ENCODE data around the gene DTX1.

DTX1 gene

DNA sequence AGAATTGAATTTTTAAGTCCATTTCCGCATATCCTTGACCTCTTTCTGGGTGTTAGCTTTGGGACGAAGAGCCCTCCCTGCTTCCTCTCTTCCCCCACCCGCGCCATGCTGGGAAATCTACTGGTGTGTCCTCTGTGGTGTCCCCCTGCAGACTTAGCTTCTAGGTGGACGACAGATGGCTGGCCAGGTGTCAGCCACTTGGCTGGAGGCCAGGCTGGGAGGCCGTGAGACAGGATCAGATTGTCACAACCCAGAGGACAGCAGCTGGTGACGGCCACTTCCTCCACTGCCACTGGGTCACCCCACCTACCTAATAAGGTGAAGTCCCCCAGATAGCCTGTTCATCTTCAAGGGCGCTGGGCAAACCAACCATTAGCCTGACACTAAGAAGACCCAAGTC is 13.3 kb upstream of the DTX1 start:
- no peaks in the 10 kb centered on the region for H3K9me3 ChIP-seq (ENCODE audit: low read length)
- H3K36me3 ChIP-seq (ENCODE audit: insufficient read depth, low read length), result no peaks in the 10 kb centered on the region
- H3K27me3 ChIP-seq (ENCODE audit: insufficient read depth, low read length), result peaks cover 6% of the 10 kb centered on the region
- H2AFZ ChIP-seq (ENCODE audit: low read depth, low read length), result no peak overlapping the region
- H3K4me1 ChIP-seq (ENCODE audit: insufficient read depth, low read length), result no peaks in the 10 kb centered on the region
- no peak overlapping the region for H3K4me3 ChIP-seq (ENCODE audit: low read length)

- H3K27me3 ChIP-seq (ENCODE audit: insufficient read depth, low read length), result peaks cover 6% of the 10 kb centered on the region
- no peaks in the 10 kb centered on the region for H3K36me3 ChIP-seq (ENCODE audit: insufficient read depth, low read length)
Observed at GRCh38 chr12:113044516-113044915, 12.0 kb upstream of the DTX1 start.

DNA sequence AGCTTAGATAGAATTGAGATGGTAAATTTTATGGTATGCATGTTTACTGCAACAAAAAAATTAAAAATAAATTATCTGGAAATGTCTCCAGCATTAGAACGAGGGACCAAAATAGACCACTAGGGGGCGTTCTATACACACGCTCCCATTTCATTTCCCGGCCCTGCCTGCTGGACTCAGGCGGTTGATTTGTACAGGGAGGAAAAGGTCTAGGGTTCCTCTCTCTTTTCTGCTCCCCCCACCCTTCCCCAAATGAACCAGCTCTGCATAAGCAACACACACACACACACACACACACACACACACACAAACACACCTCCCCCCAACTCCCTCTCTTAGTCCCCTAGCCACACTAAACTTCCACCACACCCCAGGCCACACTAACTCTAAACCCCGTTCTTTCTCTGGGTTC is 7.8 kb upstream of the DTX1 start:
- Histone ChIP-seq H3K36me3 (ENCODE audit: insufficient read depth, low read length) (no peaks in the 10 kb centered on the region), H3K4me1 (ENCODE audit: insufficient read depth, low read length) (no peaks in the 10 kb centered on the region), H3K9me3 (ENCODE audit: low read length) (no peaks in the 10 kb centered on the region), H2AFZ (ENCODE audit: low read depth, low read length) (no peak overlapping the region), H3K4me3 (ENCODE audit: low read length) (no peak overlapping the region), H3K27me3 (ENCODE audit: insufficient read depth, low read length) (peaks cover 16% of the 10 kb centered on the region)

More at GRCh38 chr12:113044516-113044915, 12.0 kb upstream of the DTX1 start:
- no peaks in the 10 kb centered on the region for H3K4me1 ChIP-seq (ENCODE audit: insufficient read depth, low read length)
- no peaks in the 10 kb centered on the region for H3K9me3 ChIP-seq (ENCODE audit: low read length)
- H2AFZ ChIP-seq (ENCODE audit: low read depth, low read length), result no peak overlapping the region
- no peak overlapping the region for H3K4me3 ChIP-seq (ENCODE audit: low read length)

- Histone ChIP-seq H3K4me1 (ENCODE audit: insufficient read depth, low read length) (no peaks in the 10 kb centered on the region), H3K27me3 (ENCODE audit: insufficient read depth, low read length) (peaks cover 18% of the 10 kb centered on the region)
Observed at GRCh38 chr12:113049976-113050742, 6.4 kb upstream of the DTX1 start.

DNA sequence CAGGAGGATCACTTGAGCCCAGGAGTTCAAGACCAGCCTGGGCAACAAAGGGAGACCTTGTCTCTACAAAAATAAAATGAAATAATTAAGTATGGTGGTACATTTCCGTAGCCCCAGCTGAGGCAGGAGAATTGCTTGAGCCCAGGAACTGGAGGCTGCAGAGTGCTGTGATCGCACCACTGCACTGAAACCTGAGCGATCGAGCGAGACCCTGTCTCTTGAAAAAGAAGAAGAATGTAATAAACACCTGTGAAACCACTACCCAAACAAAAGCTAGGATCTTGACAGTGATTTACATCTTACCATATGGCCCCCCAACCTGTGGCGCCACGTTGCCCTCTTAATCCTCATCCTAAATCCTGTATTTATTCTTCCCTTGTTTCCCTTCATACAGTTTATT is 5.7 kb upstream of the DTX1 start:
- no peaks in the 10 kb centered on the region for H3K4me1 ChIP-seq (ENCODE audit: insufficient read depth, low read length)
- peaks cover 16% of the 10 kb centered on the region for H3K27me3 ChIP-seq (ENCODE audit: insufficient read depth, low read length)

More at GRCh38 chr12:113049976-113050742, 6.4 kb upstream of the DTX1 start:
- Histone ChIP-seq H3K9me3 (ENCODE audit: low read length) (no peaks in the 10 kb centered on the region), H3K4me3 (ENCODE audit: low read length) (no peak overlapping the region), H3K36me3 (ENCODE audit: insufficient read depth, low read length) (no peaks in the 10 kb centered on the region), H2AFZ (ENCODE audit: low read depth, low read length) (no peak overlapping the region)

DNA sequence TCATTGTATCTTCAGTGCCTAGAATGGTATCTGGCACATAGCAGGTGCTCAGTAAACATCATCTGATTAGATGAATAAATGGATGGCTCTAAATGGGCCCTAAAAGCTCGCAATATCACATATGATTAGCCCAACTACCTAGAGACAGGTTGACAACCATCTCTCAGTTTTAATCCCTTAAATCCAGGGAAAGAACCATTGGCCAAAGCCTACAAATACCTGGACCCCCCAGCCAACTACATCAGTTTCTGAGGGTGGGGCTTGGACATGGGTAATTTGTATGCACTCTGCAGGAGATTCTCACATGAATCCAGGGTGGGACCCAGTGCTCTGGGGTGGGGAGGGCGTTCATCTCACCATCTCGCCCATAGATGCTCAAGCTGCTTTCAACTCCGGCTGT is 4.8 kb upstream of the DTX1 start:
- no peak overlapping the region for H2AFZ ChIP-seq (ENCODE audit: low read depth, low read length)
- H3K4me3 ChIP-seq (ENCODE audit: low read length), result no peak overlapping the region
- H3K9me3 ChIP-seq (ENCODE audit: low read length), result no peaks in the 10 kb centered on the region
- no peaks in the 10 kb centered on the region for H3K36me3 ChIP-seq (ENCODE audit: insufficient read depth, low read length)
- H3K27me3 ChIP-seq (ENCODE audit: insufficient read depth, low read length), result peaks cover 13% of the 10 kb centered on the region
- no peaks in the 10 kb centered on the region for H3K4me1 ChIP-seq (ENCODE audit: insufficient read depth, low read length)

More for the DNA sequence above, 5.7 kb upstream of the DTX1 start:
- Histone ChIP-seq H3K9me3 (ENCODE audit: low read length) (no peaks in the 10 kb centered on the region), H3K4me3 (ENCODE audit: low read length) (no peak overlapping the region), H2AFZ (ENCODE audit: low read depth, low read length) (no peak overlapping the region), H3K36me3 (ENCODE audit: insufficient read depth, low read length) (no peaks in the 10 kb centered on the region)

GRCh38 chr12:113052326-113052725 is 4.2 kb upstream of the DTX1 start:
- Histone ChIP-seq H3K36me3 (ENCODE audit: insufficient read depth, low read length) (no peaks in the 10 kb centered on the region), H3K27me3 (ENCODE audit: insufficient read depth, low read length) (peaks cover 13% of the 10 kb centered on the region)

DNA sequence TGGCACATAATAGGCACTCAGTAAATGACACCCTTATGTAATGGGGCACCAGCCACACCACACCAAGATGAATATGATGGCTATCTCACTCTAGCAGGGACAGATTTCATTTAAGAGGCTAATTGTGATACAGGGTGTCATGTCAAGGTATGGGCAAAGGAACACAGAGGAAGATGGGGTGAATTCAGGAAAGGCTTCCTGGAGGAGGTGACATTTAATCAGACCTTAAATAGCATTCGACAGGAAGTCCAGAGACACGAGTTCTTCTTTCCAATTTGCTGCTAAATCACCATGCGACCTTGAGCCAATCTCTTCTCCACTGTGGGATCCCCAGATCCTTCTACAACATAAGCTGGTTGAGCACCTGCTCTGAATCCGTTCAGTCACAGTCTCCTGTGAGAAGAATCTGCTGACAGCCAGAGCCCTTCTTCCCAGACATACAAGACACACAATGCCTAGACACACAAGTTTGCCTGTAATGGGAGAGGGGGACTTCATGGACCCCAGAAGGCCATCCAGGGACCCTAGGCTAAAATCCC is 1.5 kb upstream of the DTX1 start:
- Histone ChIP-seq H3K27me3 (ENCODE audit: insufficient read depth, low read length) (peaks cover 13% of the 10 kb centered on the region), H3K9me3 (ENCODE audit: low read length) (no peaks in the 10 kb centered on the region), H3K4me1 (ENCODE audit: insufficient read depth, low read length) (no peaks in the 10 kb centered on the region), H3K4me3 (ENCODE audit: low read length) (no peak overlapping the region), H3K36me3 (ENCODE audit: insufficient read depth, low read length) (no peaks in the 10 kb centered on the region), H2AFZ (ENCODE audit: low read depth, low read length) (no peak overlapping the region)

More at GRCh38 chr12:113052326-113052725, 4.2 kb upstream of the DTX1 start:
- Histone ChIP-seq H3K9me3 (ENCODE audit: low read length) (no peaks in the 10 kb centered on the region), H3K4me1 (ENCODE audit: insufficient read depth, low read length) (no peaks in the 10 kb centered on the region), H2AFZ (ENCODE audit: low read depth, low read length) (no peak overlapping the region), H3K4me3 (ENCODE audit: low read length) (no peak overlapping the region)

GRCh38 chr12:113055594-113056380 is 743 bp upstream of the DTX1 start:
- Histone ChIP-seq H3K4me3 (ENCODE audit: low read length) (peak overlapping the region; percentile 43), H3K4me1 (ENCODE audit: insufficient read depth, low read length) (no peaks in the 10 kb centered on the region), H3K27me3 (ENCODE audit: insufficient read depth, low read length) (peaks cover 13% of the 10 kb centered on the region), H3K9me3 (ENCODE audit: low read length) (no peaks in the 10 kb centered on the region), H2AFZ (ENCODE audit: low read depth, low read length) (peak overlapping the region; percentile 78), H3K36me3 (ENCODE audit: insufficient read depth, low read length) (no peaks in the 10 kb centered on the region)

- H2AFZ ChIP-seq (ENCODE audit: low read depth, low read length), result peak overlapping the region; percentile 78
- H3K36me3 ChIP-seq (ENCODE audit: insufficient read depth, low read length), result no peaks in the 10 kb centered on the region
- H3K27me3 ChIP-seq (ENCODE audit: insufficient read depth, low read length), result peaks cover 13% of the 10 kb centered on the region
- no peaks in the 10 kb centered on the region for H3K4me1 ChIP-seq (ENCODE audit: insufficient read depth, low read length)
- no peaks in the 10 kb centered on the region for H3K9me3 ChIP-seq (ENCODE audit: low read length)
- peak overlapping the region; percentile 43 for H3K4me3 ChIP-seq (ENCODE audit: low read length)
Observed at GRCh38 chr12:113056381-113056630, 224 bp upstream of the DTX1 start.

DNA sequence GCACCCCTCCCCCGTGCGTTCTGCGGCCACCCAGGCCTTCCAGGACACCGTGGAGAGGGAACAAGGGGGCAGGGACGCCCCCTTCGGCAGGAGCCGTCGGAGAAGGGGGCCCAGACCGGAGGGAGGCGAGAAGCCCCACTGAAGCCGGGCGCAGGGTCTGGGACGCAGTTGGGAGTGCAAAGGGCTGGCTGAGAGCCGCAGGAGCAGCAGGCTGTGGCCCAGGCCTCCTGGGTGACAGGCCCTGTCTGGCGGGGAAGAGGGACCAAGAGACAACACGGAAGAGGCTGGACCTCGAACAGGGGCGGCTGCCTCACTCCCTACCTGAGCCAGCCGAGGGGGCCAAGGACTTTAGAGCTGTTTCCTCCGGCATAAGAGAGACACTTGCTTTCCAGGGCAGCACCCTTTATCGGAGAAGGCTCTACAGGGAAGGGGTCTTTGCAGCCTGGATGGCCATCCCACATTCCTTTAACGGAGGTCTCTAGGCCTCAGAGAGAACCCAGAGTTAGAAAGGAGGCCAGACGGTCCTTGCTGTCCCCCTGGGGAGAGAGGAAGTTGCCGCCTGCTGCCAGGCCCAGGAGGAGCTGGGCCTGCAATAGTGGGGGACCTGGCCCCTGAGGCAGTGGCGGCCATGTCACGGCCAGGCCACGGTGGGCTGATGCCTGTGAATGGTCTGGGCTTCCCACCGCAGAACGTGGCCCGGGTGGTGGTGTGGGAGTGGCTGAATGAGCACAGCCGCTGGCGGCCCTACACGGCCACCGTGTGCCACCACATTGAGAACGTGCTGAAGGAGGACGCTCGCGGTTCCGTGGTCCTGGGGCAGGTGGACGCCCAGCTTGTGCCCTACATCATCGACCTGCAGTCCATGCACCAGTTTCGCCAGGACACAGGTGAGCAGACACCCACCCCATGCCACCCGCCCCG is 1.3 kb downstream of the DTX1 start:
- Histone ChIP-seq H2AFZ (ENCODE audit: low read depth, low read length) (no peak overlapping the region), H3K4me1 (ENCODE audit: insufficient read depth, low read length) (peaks cover 9% of the 10 kb centered on the region), H3K4me3 (ENCODE audit: low read length) (peak overlapping the region; percentile 9), H3K36me3 (ENCODE audit: insufficient read depth, low read length) (no peaks in the 10 kb centered on the region), H3K27me3 (ENCODE audit: insufficient read depth, low read length) (peaks cover 8% of the 10 kb centered on the region), H3K9me3 (ENCODE audit: low read length) (no peaks in the 10 kb centered on the region)

- Histone ChIP-seq H3K9me3 (ENCODE audit: low read length) (no peaks in the 10 kb centered on the region), H3K4me3 (ENCODE audit: low read length) (no peak overlapping the region), H2AFZ (ENCODE audit: low read depth, low read length) (no peak overlapping the region), H3K36me3 (ENCODE audit: insufficient read depth, low read length) (no peaks in the 10 kb centered on the region), H3K4me1 (ENCODE audit: insufficient read depth, low read length) (peaks cover 12% of the 10 kb centered on the region), H3K27me3 (ENCODE audit: insufficient read depth, low read length) (peaks cover 4% of the 10 kb centered on the region)
Observed at GRCh38 chr12:113058553-113058952, 2.0 kb downstream of the DTX1 start.
